NCI-H2081 treated with DMSO at 0.1 percent for 48 hours (cell line): Measurements from ENCODE around the gene GABBR2.

ENCODE experiments used
- DNase-seq: peaks from one replicate; lab custom pipeline; 2025; lab: John Stamatoyannopoulos, UW

Gene GABBR2

DNA sequence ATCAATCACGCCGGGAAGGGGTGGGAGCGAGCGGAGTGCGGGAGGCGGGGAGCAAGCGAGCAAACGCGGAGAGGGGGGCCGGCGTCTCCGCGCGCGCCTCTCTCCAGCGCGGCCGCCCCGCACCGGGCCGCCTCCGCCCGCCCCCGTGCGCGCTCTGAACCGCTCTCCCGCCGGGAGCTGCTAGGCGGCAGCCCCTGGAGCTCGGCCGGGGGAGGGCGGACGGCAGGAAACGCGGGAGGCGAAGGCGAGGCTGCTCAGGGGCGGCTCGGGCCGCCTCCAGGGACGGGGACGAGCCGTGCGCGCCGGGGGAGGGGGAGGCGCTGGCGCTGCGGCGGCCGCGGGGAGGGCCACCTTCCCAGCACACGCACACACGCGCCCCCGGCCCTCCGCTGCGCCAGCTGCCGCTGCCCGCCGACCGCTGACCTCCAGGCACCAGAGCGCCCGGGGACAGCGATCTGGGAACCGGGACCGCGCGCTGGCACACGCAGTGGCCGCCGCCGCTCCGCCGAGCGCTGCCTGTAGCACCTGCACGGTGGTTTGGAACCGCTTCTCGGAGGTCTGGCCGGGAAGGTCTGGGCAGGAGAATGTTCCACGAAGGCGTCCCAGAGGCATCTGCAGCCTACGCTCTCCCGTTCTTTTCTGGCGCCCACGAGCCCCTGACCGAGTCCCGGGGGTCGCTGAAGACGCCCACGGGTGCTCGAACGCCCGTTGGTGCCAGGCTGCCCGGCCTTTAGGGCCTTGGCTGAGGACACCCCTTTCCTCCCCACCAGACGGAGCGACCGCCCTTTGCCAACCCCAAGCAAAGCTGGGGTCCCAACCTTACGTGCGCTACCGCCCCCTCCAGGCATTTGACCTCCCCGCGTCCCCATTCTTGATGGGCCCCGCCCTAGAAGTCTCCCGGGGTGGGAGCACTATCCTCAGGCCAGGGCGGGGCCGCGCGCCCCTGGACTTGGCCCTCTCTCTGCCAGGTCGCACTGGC, at the start of gene GABBR2:
Gene GABBR2 (minus strand): TSS at position 3 of the 979 bp plus-strand sequence. CDS start 198 bp downstream, outside the sequence.
- no peak for DNase-seq

DNA sequence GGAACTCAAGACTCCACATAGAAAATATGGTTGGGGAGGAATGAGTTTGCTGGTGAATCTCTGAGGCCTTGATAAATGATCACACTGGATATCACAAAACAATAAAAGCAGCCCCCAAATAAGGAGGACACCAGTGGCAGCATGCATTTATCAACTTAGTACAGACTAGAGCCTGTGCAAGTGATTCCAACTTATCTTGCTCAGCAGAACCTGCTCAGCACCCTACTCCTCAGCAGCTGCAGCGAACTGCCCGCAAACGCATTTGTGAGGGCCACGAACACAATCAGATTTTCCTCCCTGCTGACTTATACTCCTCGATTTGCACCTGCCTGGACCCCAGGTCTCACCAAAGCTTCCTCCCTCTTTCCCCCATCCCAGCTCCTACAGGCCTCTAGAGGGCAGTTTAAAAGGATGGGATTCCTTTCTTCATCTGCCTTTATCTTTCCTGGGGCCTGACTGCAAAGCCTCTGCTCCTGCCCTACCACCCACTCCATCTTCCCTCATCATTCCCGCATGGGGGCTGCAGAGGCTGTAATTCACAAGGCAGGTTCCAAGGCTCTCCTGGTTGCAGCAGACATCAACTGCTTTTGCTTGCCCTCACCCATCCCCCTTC, 46.4 kb upstream of the GABBR2 start:
- DNase-seq: no peak

DNA sequence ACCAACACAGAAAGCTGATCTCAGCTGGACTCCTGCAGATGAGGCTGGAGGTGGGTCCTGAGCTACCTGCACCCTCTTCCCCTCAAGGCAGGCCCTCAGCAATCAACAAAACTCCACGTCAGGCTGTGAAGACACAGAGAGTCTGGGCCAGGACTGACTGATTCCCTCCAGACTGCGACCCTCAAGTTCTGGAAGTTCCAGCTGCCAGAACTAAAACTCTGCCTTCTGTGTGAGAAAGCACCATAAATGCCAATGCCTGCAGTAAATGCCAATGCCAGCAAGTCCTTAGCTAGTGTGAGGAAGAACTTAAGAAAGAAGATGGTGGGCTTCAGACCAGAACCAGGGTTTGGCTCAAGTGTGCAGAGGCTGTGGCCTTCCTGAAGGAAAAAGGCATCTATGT, 42.5 kb upstream of the GABBR2 start:
- DNase-seq: no peak

DNA sequence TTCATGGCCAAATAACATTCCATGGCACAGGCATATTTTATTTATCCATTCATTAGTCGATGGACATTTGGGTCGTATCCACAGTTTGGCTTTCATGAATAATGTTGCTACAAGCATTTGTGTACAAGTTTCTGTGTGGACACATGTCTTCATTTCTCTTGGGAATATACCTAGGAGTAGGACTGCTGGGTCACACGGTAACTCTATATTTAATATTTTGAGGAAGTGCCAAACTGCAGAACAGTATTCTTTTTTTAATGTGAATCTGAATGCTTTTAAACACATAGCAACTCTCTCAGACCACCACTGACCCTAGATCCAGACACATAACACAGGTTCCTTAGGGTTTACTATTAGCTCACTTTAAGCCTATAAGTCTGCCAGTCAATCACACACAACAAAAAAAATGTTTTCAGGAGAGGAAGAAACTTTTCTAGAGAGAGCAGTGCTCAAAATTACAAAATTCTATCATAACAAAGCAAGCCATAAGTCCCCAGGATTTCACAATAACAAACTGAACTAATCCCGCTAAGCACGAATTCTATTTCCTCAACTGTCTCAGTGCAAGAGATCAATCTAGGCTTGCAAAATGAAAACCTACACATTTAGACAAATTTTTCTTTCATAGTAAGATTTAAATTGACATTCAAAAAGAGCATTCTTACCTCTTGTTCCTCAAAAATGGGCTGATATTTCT, 41.8 kb upstream of the GABBR2 start:
- DNase-seq: no peak

DNA sequence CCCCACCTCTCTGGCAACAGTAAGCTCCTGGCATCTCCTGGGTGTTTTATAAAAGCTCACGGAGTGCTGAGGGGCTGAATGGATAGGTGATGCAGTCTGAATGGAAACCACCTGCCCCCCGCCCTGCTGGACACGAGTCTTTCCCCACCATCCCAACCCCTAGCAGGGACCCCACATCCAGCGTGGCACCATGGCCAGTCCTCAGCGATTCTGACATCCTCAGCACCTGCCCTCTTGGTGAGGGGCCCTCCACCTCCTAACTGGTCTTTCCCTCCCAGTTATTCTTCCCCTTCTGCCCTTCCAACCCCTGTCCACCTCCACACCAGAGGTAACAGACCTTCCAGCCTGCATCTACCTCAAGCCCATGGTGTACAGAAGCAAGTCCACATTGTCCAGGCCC, 38.7 kb upstream of the GABBR2 start:
- no peak for DNase-seq

DNA sequence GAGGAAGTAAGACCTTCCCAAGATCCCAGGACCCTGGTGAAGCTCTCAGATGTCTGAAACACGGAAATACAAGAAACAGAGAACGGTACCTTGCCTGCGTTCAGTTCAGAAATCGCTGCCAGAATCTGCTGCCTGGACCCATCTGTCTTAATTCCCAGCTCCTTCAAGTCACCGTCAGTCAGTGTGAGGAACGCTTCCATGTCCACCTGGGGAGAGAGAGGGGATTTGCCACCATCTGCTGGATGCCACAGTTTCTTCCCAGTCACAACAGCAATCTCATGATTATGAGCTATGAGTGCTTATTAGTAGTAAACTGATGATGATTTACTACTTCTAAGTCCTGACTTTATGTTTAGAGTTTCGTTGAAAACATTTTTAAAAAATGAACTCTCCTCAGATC, 36.7 kb upstream of the GABBR2 start:
- no peak for DNase-seq

DNA sequence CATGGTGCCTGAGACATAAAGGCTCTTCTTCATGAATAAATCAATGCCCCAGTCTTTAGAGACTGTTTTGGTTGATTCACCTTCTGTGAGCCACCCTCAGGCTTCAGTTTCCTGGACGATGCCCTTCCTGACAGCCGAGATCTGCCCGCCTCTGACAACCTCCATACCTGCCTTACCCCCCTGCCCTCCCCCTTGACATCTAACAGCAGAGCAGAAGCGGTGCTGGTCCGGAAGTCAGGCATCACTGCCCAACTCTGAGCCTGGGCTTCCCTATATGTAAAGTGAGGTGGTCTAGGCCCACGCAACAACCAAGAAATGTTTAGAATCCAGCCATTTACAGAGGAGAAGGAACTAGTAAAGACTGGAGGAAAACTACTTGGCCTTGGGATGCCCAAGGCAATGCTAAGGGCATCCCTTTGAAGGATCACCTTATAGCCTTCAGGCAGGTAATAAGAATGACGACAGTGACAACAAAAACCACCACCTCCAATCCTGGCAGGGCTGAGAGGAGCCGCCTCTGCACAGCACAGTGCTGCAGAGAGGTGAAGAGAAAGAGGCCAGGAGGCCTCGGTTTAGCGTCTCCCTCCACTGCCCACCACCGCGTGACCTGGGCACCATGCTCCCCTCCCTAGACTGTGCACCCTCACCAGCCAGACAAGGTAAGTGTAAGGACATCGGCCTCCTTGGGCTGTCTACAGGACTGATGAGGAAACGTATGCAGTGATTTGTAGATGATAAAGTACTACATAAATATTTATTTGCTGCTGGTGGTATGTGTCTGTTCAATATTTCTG, 35.3 kb upstream of the GABBR2 start:
- DNase-seq: no peak

DNA sequence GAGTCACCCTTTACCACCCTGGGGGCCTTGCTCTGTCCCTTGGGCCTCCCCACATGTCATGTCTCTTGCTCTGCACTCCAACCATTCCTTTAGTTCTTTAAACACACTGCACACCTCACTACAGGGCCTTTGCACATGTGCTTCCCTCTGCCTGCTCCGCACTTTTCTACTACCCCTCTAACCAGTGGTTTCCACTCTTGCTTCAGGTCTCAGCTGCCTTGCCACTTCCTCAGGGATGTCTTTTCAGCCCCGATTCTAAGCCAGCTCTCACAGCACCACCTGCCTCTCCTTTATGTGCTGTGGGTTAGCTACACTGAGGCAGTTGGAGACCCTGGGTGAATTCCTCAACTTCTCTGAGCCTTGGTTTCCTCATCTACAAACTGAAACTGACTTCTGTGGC, 34.6 kb upstream of the GABBR2 start:
- no peak for DNase-seq

DNA sequence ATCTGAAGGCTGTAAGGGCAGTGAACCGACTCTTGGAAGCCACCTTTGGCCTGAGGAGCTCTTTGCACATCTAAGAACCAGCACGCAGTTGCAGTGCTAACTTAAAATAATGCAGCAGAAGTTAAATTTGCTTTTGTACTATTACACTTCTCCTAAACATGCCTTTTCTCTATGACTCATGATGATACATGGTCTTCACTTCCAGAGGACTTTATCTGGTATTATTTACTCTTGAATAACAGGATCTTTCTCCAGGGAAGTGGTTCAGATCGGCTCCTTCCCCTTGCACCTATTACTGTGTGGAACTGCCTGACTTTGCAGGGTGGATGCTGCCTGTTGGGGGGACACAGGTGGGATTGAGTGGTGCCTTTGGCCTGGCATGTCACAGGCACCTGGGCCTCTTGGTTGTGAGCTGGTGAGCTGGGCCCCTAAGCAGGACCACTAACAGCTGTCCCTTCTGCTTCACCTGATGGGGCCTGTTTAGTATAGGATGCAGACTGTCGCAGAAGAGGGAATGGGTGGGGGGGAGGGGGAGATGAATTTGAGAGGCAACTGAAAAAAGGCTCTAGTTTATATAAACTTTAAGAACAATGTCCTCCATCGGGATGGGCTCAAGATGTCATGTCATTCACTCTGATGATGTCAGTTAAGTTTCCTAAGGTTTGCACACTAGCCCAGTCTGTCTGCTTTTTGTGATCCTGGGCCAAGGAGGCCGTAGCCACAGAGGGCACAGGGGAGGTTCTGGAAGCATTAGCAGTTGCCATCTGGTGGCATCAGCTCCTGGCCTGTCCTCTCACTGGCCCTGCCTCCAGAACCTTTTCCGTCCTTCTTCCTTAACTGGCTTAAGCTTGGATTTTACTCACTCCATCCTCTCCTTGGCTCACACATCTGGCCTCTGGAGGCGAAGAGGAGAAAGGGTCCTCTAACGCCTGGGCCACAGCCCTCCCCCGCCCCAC, 33.9 kb upstream of the GABBR2 start:
- DNase-seq: no peak

DNA sequence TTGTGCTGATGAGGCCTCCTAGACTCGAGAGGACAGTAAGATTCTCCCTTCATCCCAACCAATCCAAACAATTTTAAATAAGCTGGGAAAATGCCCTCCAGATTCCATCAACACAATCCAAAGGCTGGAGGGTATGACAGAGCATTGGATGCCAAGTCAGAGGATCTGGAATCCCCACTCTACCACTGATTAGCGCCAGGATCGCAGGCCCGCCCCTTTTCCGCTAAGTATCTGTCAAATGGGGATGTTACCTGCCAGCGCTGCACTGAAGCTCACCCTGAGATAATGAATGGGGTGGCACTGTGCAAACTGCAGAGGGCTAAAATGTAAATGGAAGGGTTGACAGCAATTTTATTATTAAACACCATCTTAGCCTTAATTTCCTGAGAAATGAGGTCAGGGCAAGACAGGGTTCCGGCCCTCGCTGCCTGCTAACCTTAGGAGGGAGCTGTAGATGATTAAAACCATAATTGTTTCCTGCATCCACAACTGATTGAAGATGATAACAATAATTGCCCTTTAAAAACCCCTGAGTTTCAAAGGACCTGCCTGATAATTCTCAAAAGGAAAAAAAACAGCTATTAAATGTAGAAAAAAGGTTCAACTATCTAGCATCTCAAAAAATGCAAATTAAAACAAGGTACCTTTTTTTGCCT, 31.6 kb upstream of the GABBR2 start:
- DNase-seq: no peak

DNA sequence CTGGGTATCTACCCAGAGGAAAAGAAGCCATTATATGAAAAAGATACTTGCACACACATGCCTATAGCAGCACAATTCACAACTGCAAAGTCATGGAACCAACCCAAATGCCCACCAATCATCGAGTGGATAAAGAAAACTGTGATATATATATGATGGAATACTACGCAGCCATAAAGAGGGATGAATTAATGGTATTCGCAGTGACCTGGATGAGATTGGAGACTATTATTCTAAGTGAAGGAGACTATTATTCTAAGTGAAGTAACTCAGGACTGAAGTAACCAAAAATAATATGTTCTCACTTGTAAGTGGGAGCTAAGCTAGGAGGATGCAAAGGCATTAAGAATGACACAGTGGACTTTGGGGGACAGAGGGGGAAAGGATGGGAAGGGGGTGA, 30.0 kb upstream of the GABBR2 start:
- no peak for DNase-seq

DNA sequence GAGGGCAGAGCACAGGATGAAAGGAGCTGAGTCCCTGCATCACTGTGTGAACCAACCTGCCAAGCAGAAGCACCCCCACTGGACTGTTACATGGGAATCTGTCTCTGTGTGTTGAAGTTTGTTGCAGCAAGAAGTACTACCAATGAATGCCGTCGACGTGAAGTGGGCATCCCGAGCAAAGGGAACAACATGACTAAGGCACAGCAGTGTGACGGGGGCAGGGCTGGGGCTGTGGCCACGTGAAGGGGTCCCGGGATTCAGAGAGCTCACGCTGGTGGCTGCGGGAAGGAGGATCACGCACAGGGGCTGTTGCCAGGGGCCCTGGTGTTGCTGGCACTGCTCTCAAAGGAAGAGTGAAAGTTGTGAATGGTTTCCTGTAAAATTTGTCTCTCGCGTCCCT, 27.5 kb upstream of the GABBR2 start:
- DNase-seq: no peak

DNA sequence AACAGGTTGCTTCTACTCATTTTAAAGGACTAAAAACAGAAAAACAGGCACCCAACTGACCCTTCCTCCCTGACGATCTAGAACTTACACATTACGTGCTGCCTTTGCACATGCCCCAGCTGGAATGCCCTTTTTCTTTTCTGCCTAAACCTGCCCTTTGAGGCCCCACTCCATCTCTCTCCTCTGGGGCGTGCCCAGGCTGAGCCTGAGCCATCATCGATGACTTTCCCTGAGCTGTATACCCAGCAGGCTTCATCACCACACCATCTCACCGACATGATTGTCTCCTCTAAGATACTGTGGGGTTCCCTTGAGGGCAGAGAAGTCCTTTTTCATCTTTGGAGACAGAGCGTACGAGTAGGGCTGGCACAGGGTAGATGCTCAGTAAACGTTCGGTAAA, 24.1 kb upstream of the GABBR2 start:
- no peak for DNase-seq

DNA sequence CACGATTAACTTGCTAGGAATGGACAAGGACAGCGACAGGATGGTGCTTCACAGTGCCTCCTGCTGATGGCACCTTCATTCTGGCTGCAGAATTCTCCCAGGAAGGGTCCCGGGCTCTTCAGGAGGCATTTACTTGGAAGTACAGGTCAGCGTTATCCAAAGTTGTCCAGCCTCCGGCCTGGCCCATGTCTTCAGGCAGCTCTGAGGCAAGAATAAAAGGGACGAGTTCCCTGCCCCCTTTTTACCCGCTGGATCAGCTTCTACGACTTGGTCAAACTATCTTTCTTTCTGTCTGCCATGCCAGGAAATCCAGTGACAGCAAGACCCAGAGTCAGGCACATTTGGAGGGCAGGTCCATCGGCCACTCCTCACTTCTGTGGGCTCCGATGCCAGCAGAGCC, 23.4 kb upstream of the GABBR2 start:
- DNase-seq: no peak

DNA sequence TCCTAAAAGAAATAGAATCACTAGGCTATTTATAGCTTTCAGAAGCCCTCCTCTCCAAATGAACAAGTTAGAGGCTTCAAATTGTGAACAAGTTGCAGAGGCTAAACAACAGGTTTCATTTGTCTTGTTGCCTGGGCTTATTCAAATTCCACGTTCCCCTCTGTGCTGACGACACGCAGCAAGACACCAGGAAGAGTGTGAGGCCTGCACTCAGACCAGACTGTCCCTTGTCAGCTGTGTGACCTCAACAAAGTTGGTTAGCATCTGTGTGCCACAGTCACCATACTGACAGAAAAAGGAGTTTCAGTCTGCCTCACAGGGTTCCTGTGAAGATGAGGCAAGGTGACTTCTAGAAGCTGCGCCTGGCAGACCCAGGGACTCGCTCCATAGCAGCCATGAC, 22.1 kb upstream of the GABBR2 start:
- DNase-seq: no peak

DNA sequence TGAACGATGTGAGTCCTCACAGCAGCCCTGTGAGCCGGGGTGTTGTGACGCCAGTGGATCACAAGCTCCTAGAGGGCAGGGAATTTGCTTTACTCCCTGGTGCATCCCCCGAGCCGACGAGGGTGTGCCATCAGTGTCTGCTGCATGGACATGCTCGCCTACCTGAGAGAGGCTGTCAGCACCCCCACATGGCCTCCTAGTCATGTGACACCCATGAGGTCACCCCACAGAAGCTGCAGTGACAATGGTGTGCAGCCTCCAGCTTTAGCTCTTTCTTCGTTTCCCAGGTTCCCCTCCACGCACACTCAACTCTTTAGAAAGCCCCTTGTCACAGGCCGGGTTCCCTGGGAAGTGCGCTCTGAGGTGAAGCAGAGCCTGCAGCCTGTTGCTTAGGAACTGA, 19.8 kb upstream of the GABBR2 start:
- no peak for DNase-seq

DNA sequence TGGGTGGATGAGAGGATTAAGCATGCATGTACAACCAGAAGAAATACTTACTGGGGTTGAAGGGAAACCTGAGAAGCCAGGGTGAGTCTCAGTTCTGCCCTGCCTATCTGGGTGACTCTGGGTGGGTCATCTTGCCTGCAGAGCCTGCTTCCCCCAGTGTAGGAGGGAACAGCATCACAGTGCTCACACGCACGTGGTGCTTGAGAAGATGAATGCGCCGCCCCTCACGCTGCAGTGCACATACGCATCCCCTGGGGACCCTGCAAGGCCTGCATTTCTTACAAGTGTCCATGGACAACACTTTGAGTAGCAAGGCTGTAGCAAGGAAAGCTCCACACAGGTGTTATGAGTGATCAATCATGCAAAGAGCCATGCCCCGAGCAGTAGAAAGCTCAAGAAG, 18.7 kb upstream of the GABBR2 start:
- no peak for DNase-seq

DNA sequence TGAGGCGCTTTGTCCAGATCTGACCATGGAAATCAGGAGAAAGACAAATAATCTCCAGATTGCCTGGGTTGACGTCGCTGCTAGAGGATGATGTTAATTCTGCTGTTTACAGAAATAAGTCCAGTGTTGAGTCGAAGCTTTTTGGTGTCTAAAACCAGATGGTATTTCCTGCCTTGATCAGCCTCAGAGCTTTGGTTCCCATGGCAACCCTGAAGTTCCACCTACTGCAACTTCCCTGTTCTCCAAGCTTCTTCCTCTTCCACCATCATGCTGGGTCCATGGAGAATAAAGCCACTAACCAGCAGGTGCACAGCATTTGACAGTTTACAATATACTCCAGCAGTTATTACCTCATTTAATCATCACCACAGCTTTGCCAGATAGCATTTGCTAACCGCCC, 18.0 kb upstream of the GABBR2 start:
- DNase-seq: no peak

DNA sequence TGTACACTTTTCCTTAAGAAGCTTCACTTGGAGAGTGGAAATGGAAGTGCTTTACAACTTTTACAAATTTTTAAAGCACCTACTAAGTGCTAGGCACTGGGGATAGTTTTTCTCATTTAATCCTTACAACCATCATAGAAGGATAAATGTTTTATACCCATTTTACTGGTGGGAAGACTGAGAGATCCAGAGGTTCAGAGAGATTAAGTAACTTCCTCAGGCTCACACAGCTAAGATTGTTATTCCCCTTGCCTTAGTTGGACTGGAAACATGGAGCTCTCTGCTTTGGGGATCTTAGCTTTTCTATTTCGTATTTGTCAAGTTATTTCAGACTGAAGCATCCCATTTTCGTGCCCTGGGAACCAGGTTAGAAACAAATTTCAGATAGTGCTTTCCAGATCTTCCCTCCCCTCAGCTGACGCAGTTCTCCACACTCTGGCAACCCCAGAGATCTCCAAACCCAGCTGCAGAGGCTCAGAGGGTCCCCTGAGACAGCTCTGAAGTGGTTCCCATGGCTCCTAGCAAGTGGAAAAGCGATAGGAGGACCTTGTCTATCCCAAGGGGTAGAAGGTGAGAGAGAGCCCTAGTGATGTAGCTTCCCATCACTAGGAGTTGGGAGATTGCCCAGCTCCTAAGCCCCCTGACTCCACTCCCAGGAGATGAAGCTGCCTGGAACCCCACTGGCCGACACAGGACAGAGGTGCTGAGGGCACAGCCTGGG, 16.2 kb upstream of the GABBR2 start:
- DNase-seq: no peak

DNA sequence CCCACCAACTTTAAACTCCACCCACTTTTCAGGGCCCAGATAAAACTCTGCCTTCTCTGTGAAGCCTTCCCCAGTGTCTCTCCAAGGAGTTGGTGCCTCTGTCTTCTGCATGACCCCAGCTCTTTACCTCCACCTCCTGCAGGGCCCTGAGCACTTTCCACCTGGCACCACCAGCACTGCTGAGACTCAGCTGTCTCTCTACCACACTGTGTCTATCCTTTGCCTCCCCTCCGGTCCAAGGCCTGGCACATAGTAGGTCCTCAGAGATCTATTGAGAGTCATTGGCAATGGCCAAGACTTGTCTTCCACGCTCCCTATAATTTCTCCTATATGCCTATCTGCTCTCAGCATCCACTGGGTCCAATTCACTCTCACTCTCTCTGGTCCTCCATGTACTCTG, 12.9 kb upstream of the GABBR2 start:
- DNase-seq: no peak
